ENCODE results near the gene PUM1.

DNA sequence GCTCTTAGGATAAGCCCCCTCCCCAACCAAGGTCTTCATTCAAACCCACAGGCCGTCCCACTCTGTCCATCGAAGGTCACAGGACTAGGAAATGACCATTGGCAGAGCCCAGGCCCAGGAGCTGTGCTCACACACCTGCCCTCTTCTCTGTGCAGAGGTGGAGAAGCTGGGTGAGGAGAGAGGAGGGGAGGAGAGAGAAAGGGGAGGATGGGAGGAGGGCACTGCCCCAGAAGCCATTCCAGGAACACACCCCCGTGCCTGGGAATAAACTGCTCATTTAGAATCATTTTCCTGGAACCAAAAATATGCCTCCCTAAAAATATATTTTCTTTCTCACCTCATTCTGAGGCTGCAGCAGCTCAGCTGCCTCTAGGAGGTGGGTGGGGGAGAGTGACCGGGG, 150.6 kb downstream of the PUM1 start:
- TF ChIP-seq, protein P1, sequence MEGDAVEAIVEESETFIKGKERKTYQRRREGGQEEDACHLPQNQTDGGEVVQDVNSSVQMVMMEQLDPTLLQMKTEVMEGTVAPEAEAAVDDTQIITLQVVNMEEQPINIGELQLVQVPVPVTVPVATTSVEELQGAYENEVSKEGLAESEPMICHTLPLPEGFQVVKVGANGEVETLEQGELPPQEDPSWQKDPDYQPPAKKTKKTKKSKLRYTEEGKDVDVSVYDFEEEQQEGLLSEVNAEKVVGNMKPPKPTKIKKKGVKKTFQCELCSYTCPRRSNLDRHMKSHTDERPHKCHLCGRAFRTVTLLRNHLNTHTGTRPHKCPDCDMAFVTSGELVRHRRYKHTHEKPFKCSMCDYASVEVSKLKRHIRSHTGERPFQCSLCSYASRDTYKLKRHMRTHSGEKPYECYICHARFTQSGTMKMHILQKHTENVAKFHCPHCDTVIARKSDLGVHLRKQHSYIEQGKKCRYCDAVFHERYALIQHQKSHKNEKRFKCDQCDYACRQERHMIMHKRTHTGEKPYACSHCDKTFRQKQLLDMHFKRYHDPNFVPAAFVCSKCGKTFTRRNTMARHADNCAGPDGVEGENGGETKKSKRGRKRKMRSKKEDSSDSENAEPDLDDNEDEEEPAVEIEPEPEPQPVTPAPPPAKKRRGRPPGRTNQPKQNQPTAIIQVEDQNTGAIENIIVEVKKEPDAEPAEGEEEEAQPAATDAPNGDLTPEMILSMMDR (IDR thresholded peaks at IDR 0.05): no peak
- no peak for TF ChIP-seq POLR2A (IDR thresholded peaks at IDR 0.05)

Data from thyroid gland (tissue), 4 donors.